Suppressor macrophage treated with lipopolysaccharide for 4 hours (primary cell): ENCODE measurements around the gene MINDY4B.

ENCODE experiments used
- DNase-seq: peaks from one replicate; pipeline ENCODE4 v3.0.0-alpha.2; 2020

MINDY4B gene

GRCh38 chr3:150905339-150905738 is at the start of gene MINDY4B:
TSS of gene MINDY4B (minus strand) at chr3:150905439. CDS start at chr3:150905439, 0 bp downstream.
- no peak for DNase-seq

- no peak for DNase-seq
These were observed 46.7 kb upstream of the MINDY4B start for GRCh38 chr3:150951923-150952322.

- no peak for DNase-seq
These were observed 40.2 kb upstream of the MINDY4B start for GRCh38 chr3:150945226-150946032.

- DNase-seq = no peak
These were observed 37.0 kb upstream of the MINDY4B start for GRCh38 chr3:150942221-150942620.

- no peak for DNase-seq
These were observed 31.5 kb upstream of the MINDY4B start for GRCh38 chr3:150936693-150937092.

- no peak for DNase-seq
These were observed 28.3 kb upstream of the MINDY4B start for GRCh38 chr3:150933473-150933995.

GRCh38 chr3:150931745-150932144 is 26.5 kb upstream of the MINDY4B start:
- no peak for DNase-seq

- DNase-seq = no peak
These were observed 25.6 kb upstream of the MINDY4B start for GRCh38 chr3:150930839-150931238.

- DNase-seq = no peak
These were observed 23.0 kb upstream of the MINDY4B start for GRCh38 chr3:150928234-150928633.

GRCh38 chr3:150926328-150926727 is 21.1 kb upstream of the MINDY4B start:
- no peak for DNase-seq

- peak; percentile 60 for DNase-seq
These were observed 20.5 kb upstream of the MINDY4B start for GRCh38 chr3:150925751-150926201.

GRCh38 chr3:150922611-150923010 is 17.4 kb upstream of the MINDY4B start:
- no peak for DNase-seq

GRCh38 chr3:150921209-150921608 is 16.0 kb upstream of the MINDY4B start:
- no peak for DNase-seq

GRCh38 chr3:150920236-150920635 is 15.0 kb upstream of the MINDY4B start:
- DNase-seq = no peak

- no peak for DNase-seq
These were observed 12.7 kb upstream of the MINDY4B start for GRCh38 chr3:150917951-150918350.

GRCh38 chr3:150913133-150913922 is 8.1 kb upstream of the MINDY4B start:
- peak; percentile 21 for DNase-seq

GRCh38 chr3:150912501-150912900 is 7.3 kb upstream of the MINDY4B start:
- DNase-seq = no peak

- DNase-seq = no peak
These were observed 6.5 kb upstream of the MINDY4B start for GRCh38 chr3:150911771-150912170.

GRCh38 chr3:150906461-150906860 is 1.2 kb upstream of the MINDY4B start:
- DNase-seq = no peak

- no peak for DNase-seq
These were observed 507 bp upstream of the MINDY4B start for GRCh38 chr3:150905746-150906145.

- DNase-seq = no peak
These were observed 2.3 kb downstream of the MINDY4B start for GRCh38 chr3:150902988-150903387.

GRCh38 chr3:150901793-150902192 is 3.4 kb downstream of the MINDY4B start:
- DNase-seq = no peak

- DNase-seq = no peak
These were observed 6.1 kb downstream of the MINDY4B start for GRCh38 chr3:150899141-150899540.
